ENCODE results near the gene MNT.

MNT gene

GRCh38 chr17:2412561-2413021 lies 11.7 kb upstream of the MNT start:
- Histone ChIP-seq H3K4me3 (ENCODE audit: low read length) (no peak overlapping the region), H3K27ac (ENCODE audit: low read depth, low read length) (no peak overlapping the region), H3K27me3 (ENCODE audit: control insufficient read depth, insufficient read depth, low read length) (no peaks in the 10 kb centered on the region), H3K4me1 (ENCODE audit: control insufficient read depth, insufficient read depth, low read length) (peaks cover 3% of the 10 kb centered on the region), H3K9ac (ENCODE audit: low read length) (no peak overlapping the region), H3K36me3 (ENCODE audit: control insufficient read depth, insufficient read depth, low read length) (no peaks in the 10 kb centered on the region)

DNA sequence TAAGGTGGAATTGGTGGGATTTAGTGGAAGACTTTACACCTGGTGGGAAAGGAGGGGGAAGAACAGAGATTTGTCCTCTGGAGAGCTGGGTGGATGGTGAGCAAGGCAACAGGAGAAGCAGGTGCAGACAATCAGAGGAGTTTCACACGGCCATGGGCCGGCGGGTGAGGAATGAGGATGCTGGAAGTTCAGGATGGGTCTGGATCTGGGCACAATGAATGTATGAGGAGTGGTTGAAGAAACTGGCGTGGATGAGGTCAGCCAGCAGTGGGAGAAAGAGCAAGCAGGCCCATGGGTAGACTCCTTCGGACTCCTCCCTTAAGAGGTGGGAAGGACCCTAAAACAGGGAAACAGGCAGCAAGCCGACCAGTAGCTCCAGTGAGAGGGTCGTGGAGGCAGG lies 10.1 kb upstream of the MNT start:
- H3K4me3 ChIP-seq (ENCODE audit: low read length), result no peak overlapping the region
- H3K36me3 ChIP-seq (ENCODE audit: control insufficient read depth, insufficient read depth, low read length), result no peaks in the 10 kb centered on the region
- H3K9ac ChIP-seq (ENCODE audit: low read length), result no peak overlapping the region
- H3K27me3 ChIP-seq (ENCODE audit: control insufficient read depth, insufficient read depth, low read length), result no peaks in the 10 kb centered on the region
- H3K4me1 ChIP-seq (ENCODE audit: control insufficient read depth, insufficient read depth, low read length), result peaks cover 20% of the 10 kb centered on the region
- H3K27ac ChIP-seq (ENCODE audit: low read depth, low read length), result no peak overlapping the region

DNA sequence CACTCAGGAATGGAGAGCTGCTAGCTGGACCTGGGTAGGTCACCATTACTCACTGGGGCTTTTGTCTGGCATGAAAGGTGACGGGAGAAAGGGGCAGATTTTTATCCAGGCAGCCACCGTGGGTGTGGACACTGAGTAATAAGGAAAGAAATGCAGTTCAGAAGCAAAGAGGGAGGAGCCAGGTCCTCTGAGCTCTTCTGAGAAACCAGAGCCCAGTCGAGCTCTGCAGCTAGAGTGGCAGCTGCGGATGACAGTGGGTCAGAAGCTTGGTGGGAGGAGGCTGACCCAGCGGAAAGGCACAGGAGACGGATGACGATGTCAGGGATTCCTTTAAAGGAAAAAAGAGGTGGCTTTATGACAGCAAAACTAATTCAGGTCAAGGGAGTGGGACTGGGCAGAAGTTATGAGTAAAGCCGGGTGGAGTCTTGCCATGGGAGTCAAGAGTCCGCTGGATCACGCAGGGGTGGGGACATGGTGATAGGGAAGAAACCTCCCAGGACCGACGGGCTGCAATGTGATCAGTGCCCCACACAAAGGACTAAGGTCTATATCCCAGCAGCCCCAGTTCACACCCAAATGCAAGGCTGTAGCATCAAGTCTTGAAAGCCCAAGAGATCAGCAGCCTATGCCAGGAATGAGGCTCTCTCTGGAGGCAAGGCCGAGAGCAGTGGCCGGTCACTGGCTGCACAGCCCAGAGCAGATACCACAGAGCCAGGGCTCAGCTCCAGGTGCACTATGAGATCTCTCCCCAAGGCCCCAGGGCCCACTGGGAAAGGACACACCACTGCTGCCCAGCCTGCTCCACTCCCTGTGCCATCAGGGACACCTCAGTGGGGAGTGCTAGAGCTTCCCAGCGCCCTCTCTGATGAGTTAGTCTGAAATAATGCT lies 6.3 kb upstream of the MNT start:
- Histone ChIP-seq H3K4me3 (ENCODE audit: low read length) (peak overlapping the region; percentile 45), H3K27me3 (ENCODE audit: control insufficient read depth, insufficient read depth, low read length) (no peaks in the 10 kb centered on the region), H3K9ac (ENCODE audit: low read length) (peak overlapping the region; percentile 45), H3K4me1 (ENCODE audit: control insufficient read depth, insufficient read depth, low read length) (peaks cover 29% of the 10 kb centered on the region), H3K27ac (ENCODE audit: low read depth, low read length) (peak overlapping the region; percentile 80), H3K36me3 (ENCODE audit: control insufficient read depth, insufficient read depth, low read length) (no peaks in the 10 kb centered on the region)

DNA sequence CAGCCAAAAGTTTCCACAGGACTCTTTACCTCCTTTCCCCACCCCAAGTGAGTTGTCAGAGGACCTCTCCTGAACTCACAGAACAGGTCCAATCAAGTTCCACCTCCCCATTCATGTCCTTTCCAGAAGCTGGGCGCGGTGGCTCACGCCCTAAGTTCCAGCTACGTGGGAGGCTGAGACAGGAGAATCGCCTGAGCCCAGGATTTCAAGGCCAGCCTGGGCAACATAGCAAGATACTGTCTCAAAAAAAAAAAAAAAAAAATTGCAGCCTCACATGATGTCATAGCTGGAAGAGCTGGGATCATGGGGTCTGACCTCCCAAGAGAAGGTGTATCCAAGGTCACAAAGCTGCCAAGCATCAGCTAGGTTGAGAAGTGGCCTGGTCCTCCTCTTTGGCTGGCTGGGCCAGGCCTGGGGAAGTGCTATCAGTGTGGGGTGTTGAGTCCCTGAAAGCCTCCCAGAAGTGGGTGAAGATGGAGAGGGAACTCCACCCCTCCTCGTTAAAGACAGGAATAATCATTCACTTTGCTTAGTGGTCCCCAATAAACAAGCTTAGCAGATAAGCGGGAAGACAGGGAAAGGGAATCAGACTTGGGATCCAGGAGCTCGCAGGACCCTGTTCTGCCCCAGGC lies 5.5 kb upstream of the MNT start:
- Histone ChIP-seq H3K4me3 (ENCODE audit: low read length) (peak overlapping the region; percentile 35), H3K4me1 (ENCODE audit: control insufficient read depth, insufficient read depth, low read length) (peaks cover 29% of the 10 kb centered on the region), H3K27ac (ENCODE audit: low read depth, low read length) (peak overlapping the region; percentile 80)

GRCh38 chr17:2405247-2405926 lies 4.5 kb upstream of the MNT start:
- H3K27me3 ChIP-seq (ENCODE audit: control insufficient read depth, insufficient read depth, low read length), result no peaks in the 10 kb centered on the region
- peaks cover 29% of the 10 kb centered on the region for H3K4me1 ChIP-seq (ENCODE audit: control insufficient read depth, insufficient read depth, low read length)
- H3K27ac ChIP-seq (ENCODE audit: low read depth, low read length), result peak overlapping the region; percentile 19
- H3K36me3 ChIP-seq (ENCODE audit: control insufficient read depth, insufficient read depth, low read length), result no peaks in the 10 kb centered on the region
- H3K9ac ChIP-seq (ENCODE audit: low read length), result no peak overlapping the region
- H3K4me3 ChIP-seq (ENCODE audit: low read length), result no peak overlapping the region

More for the DNA sequence above, 5.5 kb upstream of the MNT start:
- H3K27me3 ChIP-seq (ENCODE audit: control insufficient read depth, insufficient read depth, low read length), result no peaks in the 10 kb centered on the region
- no peaks in the 10 kb centered on the region for H3K36me3 ChIP-seq (ENCODE audit: control insufficient read depth, insufficient read depth, low read length)
- H3K9ac ChIP-seq (ENCODE audit: low read length), result no peak overlapping the region

GRCh38 chr17:2403044-2403443 lies 2.2 kb upstream of the MNT start:
- no peak overlapping the region for H3K4me3 ChIP-seq (ENCODE audit: low read length)

DNA sequence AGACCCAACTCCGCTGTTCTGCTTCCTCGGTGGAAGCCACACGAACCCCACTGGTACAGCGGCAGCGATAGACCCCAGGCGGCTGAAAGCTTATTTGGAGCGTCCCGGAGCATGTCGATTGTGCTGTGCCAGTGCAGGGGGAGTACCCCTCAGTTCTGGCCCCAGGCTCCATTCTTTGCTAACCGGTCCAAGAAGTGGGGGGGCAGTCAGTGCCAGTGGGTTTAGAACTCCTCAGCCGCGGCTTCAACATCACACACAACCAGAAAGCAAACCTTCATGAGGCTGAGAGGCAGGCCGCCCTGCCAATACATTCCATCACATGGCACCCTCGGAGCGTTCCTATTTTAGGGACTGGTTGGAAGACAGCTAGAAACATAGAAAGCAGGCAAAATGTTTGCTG lies 1.7 kb upstream of the MNT start:
- peak overlapping the region; percentile 68 for H3K9ac ChIP-seq (ENCODE audit: low read length)
- H3K27me3 ChIP-seq (ENCODE audit: control insufficient read depth, insufficient read depth, low read length), result no peaks in the 10 kb centered on the region
- H3K4me3 ChIP-seq (ENCODE audit: low read length), result peak overlapping the region; percentile 82
- H3K27ac ChIP-seq (ENCODE audit: low read depth, low read length), result peak overlapping the region; percentile 100
- peaks cover 40% of the 10 kb centered on the region for H3K4me1 ChIP-seq (ENCODE audit: control insufficient read depth, insufficient read depth, low read length)
- no peaks in the 10 kb centered on the region for H3K36me3 ChIP-seq (ENCODE audit: control insufficient read depth, insufficient read depth, low read length)

More at GRCh38 chr17:2403044-2403443, 2.2 kb upstream of the MNT start:
- H3K27ac ChIP-seq (ENCODE audit: low read depth, low read length), result peak overlapping the region; percentile 100
- H3K9ac ChIP-seq (ENCODE audit: low read length), result no peak overlapping the region
- no peaks in the 10 kb centered on the region for H3K36me3 ChIP-seq (ENCODE audit: control insufficient read depth, insufficient read depth, low read length)
- no peaks in the 10 kb centered on the region for H3K27me3 ChIP-seq (ENCODE audit: control insufficient read depth, insufficient read depth, low read length)
- peaks cover 35% of the 10 kb centered on the region for H3K4me1 ChIP-seq (ENCODE audit: control insufficient read depth, insufficient read depth, low read length)

- no peaks in the 10 kb centered on the region for H3K27me3 ChIP-seq (ENCODE audit: control insufficient read depth, insufficient read depth, low read length)
- peak overlapping the region; percentile 90 for H3K4me3 ChIP-seq (ENCODE audit: low read length)
- H3K27ac ChIP-seq (ENCODE audit: low read depth, low read length), result peak overlapping the region; percentile 100
- peak overlapping the region; percentile 92 for H3K9ac ChIP-seq (ENCODE audit: low read length)
- H3K4me1 ChIP-seq (ENCODE audit: control insufficient read depth, insufficient read depth, low read length), result peaks cover 39% of the 10 kb centered on the region
- no peaks in the 10 kb centered on the region for H3K36me3 ChIP-seq (ENCODE audit: control insufficient read depth, insufficient read depth, low read length)
Observed at GRCh38 chr17:2401426-2402221, 764 bp upstream of the MNT start.

DNA sequence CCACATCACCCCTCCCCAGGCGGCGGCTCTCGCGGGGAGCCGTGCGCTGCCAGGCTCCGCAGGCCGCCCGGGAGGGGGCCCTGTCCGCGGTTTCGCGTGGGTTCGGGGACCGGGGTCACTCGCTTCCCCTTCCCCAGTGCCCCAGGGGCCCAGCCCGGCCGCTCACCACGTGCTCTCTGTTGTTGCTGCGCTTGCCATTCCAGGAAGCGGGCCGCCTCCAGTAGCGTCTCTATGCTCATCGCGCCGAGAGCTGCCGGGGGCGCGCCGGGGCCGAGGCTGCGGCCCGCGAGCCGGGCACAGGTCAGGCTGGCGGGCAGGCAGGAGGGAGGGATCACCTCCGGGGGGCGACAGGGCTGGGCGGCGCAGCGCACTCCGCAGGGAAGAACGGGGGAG lies 390 bp downstream of the MNT start:
- H3K36me3 ChIP-seq (ENCODE audit: control insufficient read depth, insufficient read depth, low read length), result no peaks in the 10 kb centered on the region
- H3K4me1 ChIP-seq (ENCODE audit: control insufficient read depth, insufficient read depth, low read length), result peaks cover 41% of the 10 kb centered on the region
- peak overlapping the region; percentile 56 for H3K9ac ChIP-seq (ENCODE audit: low read length)
- peak overlapping the region; percentile 87 for H3K4me3 ChIP-seq (ENCODE audit: low read length)
- peak overlapping the region; percentile 100 for H3K27ac ChIP-seq (ENCODE audit: low read depth, low read length)
- no peaks in the 10 kb centered on the region for H3K27me3 ChIP-seq (ENCODE audit: control insufficient read depth, insufficient read depth, low read length)

DNA sequence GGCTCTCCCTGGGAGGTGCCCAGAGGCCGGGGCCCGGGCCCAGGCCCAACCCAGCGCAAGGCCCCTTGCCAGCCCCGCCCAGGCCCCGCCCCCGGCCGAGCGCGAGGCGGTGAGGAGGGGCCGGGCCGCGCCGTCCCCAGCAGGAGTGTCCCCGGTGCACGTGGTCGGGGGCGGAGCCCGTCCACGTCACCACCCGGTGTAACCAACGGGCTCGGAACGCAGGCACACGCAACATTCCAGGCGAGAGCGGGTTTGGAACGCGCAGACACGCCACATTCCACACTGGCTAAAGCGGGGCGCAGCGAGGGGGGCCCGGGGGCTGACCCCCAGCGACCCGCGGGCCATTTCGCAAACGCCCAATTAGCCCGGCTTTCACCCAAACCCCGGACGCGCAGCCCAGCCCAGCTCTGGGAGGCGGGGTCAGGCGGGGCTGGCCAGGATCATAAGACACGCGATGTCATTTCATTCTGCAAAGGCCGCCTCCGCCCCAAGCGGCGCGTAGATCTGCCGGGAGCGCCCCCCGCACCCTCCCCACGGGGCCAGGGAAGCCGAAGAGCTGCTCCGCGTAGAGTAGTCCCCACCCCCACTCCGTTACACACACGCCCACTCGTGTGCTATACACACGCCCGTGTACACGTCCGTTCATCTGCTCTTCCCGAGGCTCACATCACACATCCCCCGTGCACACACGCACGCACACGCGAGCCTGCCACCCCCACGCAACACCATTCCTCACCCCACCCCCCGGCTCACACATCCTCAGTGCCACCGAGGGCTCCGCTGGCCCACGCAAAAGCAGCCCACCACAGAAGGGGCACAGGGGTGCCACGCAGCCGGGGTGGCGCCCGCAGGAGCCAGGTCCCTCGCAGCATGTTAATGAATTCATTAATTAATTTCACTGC lies 1.0 kb downstream of the MNT start:
- Histone ChIP-seq H3K4me1 (ENCODE audit: control insufficient read depth, insufficient read depth, low read length) (peaks cover 45% of the 10 kb centered on the region), H3K27ac (ENCODE audit: low read depth, low read length) (peak overlapping the region; percentile 100), H3K27me3 (ENCODE audit: control insufficient read depth, insufficient read depth, low read length) (no peaks in the 10 kb centered on the region), H3K36me3 (ENCODE audit: control insufficient read depth, insufficient read depth, low read length) (no peaks in the 10 kb centered on the region), H3K9ac (ENCODE audit: low read length) (peak overlapping the region; percentile 98), H3K4me3 (ENCODE audit: low read length) (peak overlapping the region; percentile 88)

Measured in rectal smooth muscle tissue (tissue), 1 donor.